SK-N-MC (cell line): ENCODE measurements around the gene CSF2.
A peak's percentile ranks its signal among the peaks of the same experiment; 100 is the strongest.

Experiments
- DNase-seq: peaks from one replicate; pipeline ENCODE4 v3.0.0-alpha.2; 2011; ENCODE audit warnings: low read depth, low spot score
- H3K27ac ChIP-seq: fragments of 200-600 bp; sonication (generic); 2 replicates; pipeline ENCODE4 v1.5.1; 2016; ENCODE audit warnings: mixed run types
- H3K36me3 ChIP-seq: fragments of 200-600 bp; sonication (generic); 2 replicates; pipeline ENCODE4 v1.6.1; 2017; ENCODE audit warnings: antibody characterized with exemption, low read length, mixed read lengths; ENCODE audit not compliant: insufficient read depth
- H3K4me3 ChIP-seq: fragments of 200-600 bp; sonication (generic); 2 replicates; pipeline ENCODE4 v1.5.1; 2016
- H3K9ac ChIP-seq: fragments of 200-600 bp; sonication (generic); 2 replicates; pipeline ENCODE4 v1.8.0; 2017; ENCODE audit warnings: mixed run types, mixed read lengths; ENCODE audit not compliant: insufficient read length
- H3K9me3 ChIP-seq: fragments of 200-600 bp; sonication (generic); 2 replicates; pipeline ENCODE4 v1.6.1; 2017; ENCODE audit warnings: low read depth, mild to moderate bottlenecking, antibody characterized with exemption, low read length, moderate library complexity, mixed read lengths
- EZH2 ChIP-seq: fragments of 200-600 bp; sonication (generic); IDR thresholded peaks from one replicate; pipeline ENCODE4 v1.6.1; 2017; ENCODE audit warnings: antibody characterized with exemption
- FOXP2 ChIP-seq: optimal IDR thresholded peaks from 2 replicates; pipeline ENCODE3; 2011; ENCODE audit warnings: mild to moderate bottlenecking, moderate library complexity; ENCODE audit not compliant: insufficient read depth; ENCODE audit errors: extremely low read length, control extremely low read depth
- POLR2AphosphoS5 ChIP-seq: IDR thresholded peaks from 2 replicates; pipeline ENCODE4 v1.6.1; 2012; ENCODE audit warnings: mild to moderate bottlenecking, low read depth, low read length, borderline replicate concordance

Gene CSF2

DNA sequence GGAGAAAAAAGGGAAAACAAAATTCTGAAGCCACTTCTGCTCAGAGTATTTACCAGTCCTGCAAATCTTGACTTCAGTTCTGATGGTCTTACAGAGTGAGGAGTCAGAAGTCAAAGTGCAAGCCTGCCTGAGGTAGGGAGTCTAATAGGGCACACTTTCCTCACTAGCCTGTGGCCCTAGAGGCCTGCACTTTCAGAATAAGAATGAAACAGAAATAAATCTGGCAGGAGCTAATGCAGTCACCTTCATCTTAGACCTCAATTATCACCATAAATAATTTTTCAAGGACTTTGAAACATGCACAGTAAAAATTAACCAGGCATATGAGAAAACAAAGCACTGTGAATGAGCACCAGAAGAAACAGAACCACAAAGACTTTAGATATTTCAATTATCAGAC, 41.4 kb upstream of the CSF2 start:
- Histone ChIP-seq H3K9ac (no peak overlapping the region), H3K27ac (no peak overlapping the region)

DNA sequence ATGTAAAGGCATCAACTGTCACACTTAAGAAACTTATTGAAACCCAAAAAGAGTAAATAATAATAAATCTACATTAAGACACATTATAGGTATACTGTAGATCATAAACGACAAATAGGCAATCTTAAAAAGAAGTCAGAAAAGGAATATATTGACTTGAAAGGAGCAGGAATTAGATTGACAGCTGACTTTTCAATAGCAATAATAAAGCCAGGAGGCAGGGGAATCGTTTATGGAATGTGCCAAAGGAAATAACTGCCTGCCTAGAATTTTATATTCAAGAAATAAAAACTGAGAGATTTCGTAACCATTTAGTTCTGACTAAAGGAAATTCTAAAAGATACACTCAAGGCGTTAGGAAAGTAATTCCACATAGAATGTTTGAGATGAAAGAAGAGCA, 40.5 kb upstream of the CSF2 start:
- no peaks in the 10 kb centered on the region for H3K9me3 ChIP-seq
- no peak overlapping the region for H3K4me3 ChIP-seq
- DNase-seq, result no peak
- TF ChIP-seq POLR2AphosphoS5, result no peak
- TF ChIP-seq FOXP2, result no peak
- TF ChIP-seq EZH2, result no peak
- no peak overlapping the region for H3K27ac ChIP-seq
- no peak overlapping the region for H3K9ac ChIP-seq
- H3K36me3 ChIP-seq, result no peaks in the 10 kb centered on the region

More for the DNA sequence above, 41.4 kb upstream of the CSF2 start:
- Histone ChIP-seq H3K36me3 (no peaks in the 10 kb centered on the region), H3K9me3 (no peaks in the 10 kb centered on the region), H3K4me3 (no peak overlapping the region)
- TF ChIP-seq FOXP2 (no peak), EZH2 (no peak), POLR2AphosphoS5 (no peak)
- DNase-seq, result no peak

DNA sequence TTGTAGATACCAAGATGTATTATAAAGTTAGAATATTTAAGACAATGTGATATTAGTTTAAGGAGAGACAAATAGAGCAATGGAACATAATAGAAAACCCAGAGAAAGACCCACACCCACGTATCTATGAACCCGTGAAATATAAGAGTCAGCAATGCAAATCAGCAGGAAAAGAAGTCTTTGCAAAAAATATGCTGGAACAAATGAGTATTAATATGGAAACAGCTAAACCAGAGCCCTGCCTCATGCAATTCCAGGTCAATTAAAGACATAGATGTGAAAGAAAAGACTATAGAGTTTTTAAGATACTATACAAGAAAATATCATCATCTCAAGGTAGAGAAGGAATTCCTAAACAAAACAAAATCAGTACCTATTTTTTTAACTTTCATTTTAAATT, 36.2 kb upstream of the CSF2 start:
- no peak for DNase-seq
- no peak for TF ChIP-seq EZH2
- TF ChIP-seq POLR2AphosphoS5, result no peak
- TF ChIP-seq FOXP2, result no peak

DNA sequence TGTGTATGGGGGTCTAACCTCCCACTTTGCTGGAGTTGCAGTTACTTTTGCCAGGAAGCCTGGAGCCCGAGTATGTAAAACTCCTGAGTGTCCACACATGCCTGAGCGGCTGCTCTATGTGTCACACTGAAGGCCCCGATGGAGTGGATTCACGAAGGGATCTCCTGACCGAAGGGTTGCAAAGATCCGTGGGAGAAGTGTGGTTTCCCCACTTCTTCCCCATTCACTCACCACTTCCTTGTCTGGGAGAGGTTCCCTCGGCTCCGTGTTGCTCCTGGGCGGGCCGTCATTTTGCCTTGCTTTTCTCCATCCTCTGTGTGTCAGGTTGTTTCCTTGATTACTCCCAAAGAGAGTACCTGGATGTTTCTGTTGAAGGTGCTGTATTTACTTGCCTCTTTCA, 29.4 kb upstream of the CSF2 start:
- H3K36me3 ChIP-seq, result no peaks in the 10 kb centered on the region
- H3K9ac ChIP-seq, result no peak overlapping the region
- TF ChIP-seq POLR2AphosphoS5, result no peak
- TF ChIP-seq EZH2, result no peak
- no peak for TF ChIP-seq FOXP2
- no peak overlapping the region for H3K4me3 ChIP-seq
- H3K9me3 ChIP-seq, result no peaks in the 10 kb centered on the region
- H3K27ac ChIP-seq, result no peak overlapping the region
- DNase-seq, result no peak

More for the DNA sequence above, 36.2 kb upstream of the CSF2 start:
- Histone ChIP-seq H3K9ac (no peak overlapping the region), H3K4me3 (no peak overlapping the region), H3K9me3 (no peaks in the 10 kb centered on the region), H3K27ac (no peak overlapping the region), H3K36me3 (no peaks in the 10 kb centered on the region)

DNA sequence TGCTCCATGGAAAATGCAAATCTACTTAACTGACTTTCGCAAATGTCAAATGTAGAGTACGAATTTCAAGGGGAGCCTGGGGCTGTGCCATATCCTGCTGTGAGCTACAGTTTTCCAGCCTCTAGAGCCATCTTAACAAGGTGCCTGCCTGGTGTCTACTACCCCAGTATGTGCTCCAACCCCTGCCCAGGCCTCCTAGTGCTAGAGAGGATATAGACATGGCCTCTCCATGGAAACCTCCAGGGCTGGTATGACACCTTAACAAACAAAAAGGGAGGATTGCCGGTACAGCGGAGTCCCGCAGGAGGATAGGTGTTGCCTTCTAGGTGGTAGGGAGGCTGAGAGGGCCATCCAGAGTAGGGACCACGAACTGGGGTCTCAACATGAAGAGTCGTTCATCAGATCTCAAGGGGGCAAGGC, 26.7 kb upstream of the CSF2 start:
- peak; percentile 64 for DNase-seq
- Histone ChIP-seq H3K27ac (no peak overlapping the region), H3K36me3 (no peaks in the 10 kb centered on the region), H3K9me3 (no peaks in the 10 kb centered on the region), H3K9ac (no peak overlapping the region), H3K4me3 (no peak overlapping the region)
- TF ChIP-seq EZH2 (no peak), FOXP2 (no peak), POLR2AphosphoS5 (no peak)

DNA sequence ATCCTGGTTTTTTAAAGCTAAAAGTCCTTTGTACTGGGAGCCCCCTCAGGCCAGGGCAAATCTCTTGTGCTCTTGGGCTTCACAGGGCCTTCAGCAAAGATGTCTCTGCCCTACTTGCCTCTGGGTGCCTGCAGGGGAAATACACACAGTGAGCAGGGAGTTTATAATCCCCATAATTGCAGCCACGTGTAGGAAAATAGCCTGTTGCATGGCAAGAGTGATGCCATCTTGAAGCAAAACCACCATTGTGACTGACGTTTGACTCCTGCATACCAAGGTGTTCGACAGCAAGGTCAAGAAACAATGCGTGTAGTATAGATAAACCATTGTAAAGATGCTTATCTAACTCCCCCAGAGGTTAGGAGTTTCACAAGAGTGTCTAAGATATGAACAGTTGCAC, 24.5 kb upstream of the CSF2 start:
- Histone ChIP-seq H3K4me3 (no peak overlapping the region), H3K9me3 (no peaks in the 10 kb centered on the region), H3K36me3 (no peaks in the 10 kb centered on the region), H3K27ac (no peak overlapping the region), H3K9ac (no peak overlapping the region)
- no peak for DNase-seq
- TF ChIP-seq FOXP2 (no peak), EZH2 (no peak), POLR2AphosphoS5 (no peak)

DNA sequence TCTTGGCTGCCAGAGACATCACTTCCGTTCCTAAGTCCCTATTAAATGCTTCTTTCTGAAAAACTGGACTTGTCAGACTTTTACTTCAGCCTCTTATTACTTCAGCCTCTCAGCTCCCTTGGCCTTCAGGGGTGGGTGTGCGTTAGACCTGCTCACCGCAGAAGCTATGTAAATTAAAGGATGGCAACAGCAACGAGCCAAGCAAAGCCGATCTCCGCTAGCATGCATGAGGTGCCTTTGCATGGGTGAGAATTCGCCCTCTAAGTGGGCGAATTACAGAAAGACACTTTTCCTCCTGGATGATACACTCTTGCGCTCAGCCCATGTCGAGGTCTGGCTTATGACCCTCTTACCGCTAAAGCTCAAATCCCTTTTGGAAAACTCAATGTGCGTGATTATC, 24.0 kb upstream of the CSF2 start:
- Histone ChIP-seq H3K36me3 (no peaks in the 10 kb centered on the region), H3K27ac (no peak overlapping the region), H3K9me3 (no peaks in the 10 kb centered on the region), H3K4me3 (no peak overlapping the region), H3K9ac (no peak overlapping the region)
- no peak for TF ChIP-seq EZH2
- TF ChIP-seq FOXP2, result no peak
- no peak for TF ChIP-seq POLR2AphosphoS5
- no peak for DNase-seq

DNA sequence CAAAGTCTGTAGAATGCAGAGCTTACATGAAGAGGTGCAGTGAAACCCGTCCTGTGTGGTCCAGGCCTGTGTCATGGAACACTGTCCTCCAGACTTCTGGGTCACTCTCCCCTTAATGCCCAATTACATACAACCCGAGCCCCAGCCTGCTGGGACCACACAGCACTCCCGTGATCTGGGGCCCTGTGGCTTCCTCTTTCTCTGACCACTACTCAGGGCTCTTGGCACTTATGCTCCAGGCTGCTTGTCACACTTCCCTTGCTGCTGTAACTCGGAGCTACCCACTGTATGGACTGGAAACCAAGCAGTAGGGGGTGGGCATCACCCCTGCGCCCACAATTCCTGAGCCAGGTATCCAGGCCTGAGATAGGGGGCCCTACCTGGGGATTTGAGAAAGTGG, 23.5 kb upstream of the CSF2 start:
- Histone ChIP-seq H3K9ac (no peak overlapping the region), H3K4me3 (no peak overlapping the region), H3K27ac (no peak overlapping the region), H3K9me3 (no peaks in the 10 kb centered on the region), H3K36me3 (no peaks in the 10 kb centered on the region)
- DNase-seq, result no peak
- TF ChIP-seq POLR2AphosphoS5, result no peak
- TF ChIP-seq EZH2, result no peak
- TF ChIP-seq FOXP2, result no peak

DNA sequence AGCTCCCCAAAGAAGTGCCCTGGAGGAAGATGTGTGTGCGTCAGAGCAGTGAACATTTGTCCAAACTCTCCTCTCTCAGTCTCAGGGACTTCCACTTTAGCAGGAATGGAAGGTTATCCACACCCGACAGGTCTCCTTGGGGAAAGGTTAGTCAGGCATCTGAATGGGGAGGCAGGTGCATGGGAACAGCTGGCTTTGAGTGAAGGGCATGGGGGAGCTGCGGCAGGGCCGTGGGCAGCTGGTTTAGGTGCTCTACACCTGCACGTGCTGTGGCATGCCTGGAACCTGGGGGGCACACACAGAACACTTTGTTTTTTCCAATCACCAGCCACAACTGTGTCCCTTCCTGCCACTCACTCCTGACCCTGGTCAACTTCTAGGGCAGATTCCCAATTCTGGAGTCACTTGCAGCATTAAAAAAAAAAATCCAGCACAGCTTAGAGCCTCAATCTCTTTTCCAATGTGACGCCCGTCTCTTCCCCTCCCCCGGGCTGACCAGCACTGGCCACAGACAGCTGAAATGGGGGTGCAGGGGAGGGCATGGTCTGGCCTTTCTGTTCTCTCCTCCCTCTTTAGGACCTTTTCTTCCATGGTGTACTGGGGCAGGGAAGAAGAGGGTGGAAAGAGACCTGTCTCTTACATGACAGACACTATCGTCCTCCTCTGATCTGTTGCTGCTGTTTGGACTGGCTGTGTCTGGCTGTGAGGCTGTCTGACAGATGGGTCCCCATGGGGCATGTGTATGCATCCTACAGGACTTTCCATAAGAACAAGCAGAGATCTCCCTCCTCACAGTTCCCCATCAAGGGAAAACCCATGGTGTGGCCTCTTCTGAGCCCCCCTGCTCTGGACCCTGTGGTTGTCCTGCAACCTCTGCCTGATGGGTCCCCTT, 22.7 kb upstream of the CSF2 start:
- Histone ChIP-seq H3K27ac (no peak overlapping the region), H3K9me3 (no peaks in the 10 kb centered on the region), H3K4me3 (no peak overlapping the region), H3K9ac (no peak overlapping the region), H3K36me3 (no peaks in the 10 kb centered on the region)
- TF ChIP-seq FOXP2 (no peak), POLR2AphosphoS5 (no peak), EZH2 (no peak)
- no peak for DNase-seq
